ENCODE measurements around the gene ZNF135.

DNA sequence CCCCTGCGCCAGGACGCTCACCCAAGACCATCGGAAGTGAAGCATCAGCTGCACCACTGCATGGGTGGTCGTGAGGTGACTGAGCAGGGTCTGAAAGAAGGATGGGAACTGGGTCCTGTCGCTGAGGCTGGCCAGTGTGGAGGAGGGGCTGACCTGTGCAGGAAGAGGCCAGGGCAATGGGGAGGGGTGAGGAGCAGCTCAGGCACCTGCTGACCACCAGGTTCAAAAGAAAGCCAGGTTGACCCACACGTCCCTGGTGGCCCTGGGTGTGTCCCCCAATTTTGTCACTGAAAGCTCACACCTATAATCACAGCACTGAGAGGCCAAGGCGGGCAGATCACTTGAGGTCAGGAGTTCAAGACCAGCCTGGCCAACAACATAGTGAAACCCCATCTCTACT is 39.0 kb upstream of the ZNF135 start:
- TF ChIP-seq, protein P1, sequence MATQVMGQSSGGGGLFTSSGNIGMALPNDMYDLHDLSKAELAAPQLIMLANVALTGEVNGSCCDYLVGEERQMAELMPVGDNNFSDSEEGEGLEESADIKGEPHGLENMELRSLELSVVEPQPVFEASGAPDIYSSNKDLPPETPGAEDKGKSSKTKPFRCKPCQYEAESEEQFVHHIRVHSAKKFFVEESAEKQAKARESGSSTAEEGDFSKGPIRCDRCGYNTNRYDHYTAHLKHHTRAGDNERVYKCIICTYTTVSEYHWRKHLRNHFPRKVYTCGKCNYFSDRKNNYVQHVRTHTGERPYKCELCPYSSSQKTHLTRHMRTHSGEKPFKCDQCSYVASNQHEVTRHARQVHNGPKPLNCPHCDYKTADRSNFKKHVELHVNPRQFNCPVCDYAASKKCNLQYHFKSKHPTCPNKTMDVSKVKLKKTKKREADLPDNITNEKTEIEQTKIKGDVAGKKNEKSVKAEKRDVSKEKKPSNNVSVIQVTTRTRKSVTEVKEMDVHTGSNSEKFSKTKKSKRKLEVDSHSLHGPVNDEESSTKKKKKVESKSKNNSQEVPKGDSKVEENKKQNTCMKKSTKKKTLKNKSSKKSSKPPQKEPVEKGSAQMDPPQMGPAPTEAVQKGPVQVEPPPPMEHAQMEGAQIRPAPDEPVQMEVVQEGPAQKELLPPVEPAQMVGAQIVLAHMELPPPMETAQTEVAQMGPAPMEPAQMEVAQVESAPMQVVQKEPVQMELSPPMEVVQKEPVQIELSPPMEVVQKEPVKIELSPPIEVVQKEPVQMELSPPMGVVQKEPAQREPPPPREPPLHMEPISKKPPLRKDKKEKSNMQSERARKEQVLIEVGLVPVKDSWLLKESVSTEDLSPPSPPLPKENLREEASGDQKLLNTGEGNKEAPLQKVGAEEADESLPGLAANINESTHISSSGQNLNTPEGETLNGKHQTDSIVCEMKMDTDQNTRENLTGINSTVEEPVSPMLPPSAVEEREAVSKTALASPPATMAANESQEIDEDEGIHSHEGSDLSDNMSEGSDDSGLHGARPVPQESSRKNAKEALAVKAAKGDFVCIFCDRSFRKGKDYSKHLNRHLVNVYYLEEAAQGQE (IDR thresholded peaks at IDR 0.05; ENCODE audit: unreplicated experiment), result no peak
- TF ChIP-seq CTCF (conservative IDR thresholded peaks at IDR 0.05; ENCODE audit: low read depth in 2 of 2), result no peak
- no peak for TF ChIP-seq EZH2 (IDR thresholded peaks at IDR 0.05; ENCODE audit: low read depth, unreplicated experiment)
- TF ChIP-seq POLR2AphosphoS5 (IDR thresholded peaks at IDR 0.05; ENCODE audit: low read depth), result no peak
- no peak for TF ChIP-seq STAT1 (IDR thresholded peaks at IDR 0.05; ENCODE audit: unreplicated experiment)
- no peak for TF ChIP-seq EZH2phosphoT487 (IDR thresholded peaks at IDR 0.05; ENCODE audit: unreplicated experiment)
- TF ChIP-seq ZNF114 (CRISPR knock-in tag; IDR thresholded peaks at IDR 0.05), result no peak
